GM23338 (cell line): Measurements from ENCODE around the gene MARCKSL1. TPM values are rescaled to one million over a fixed set of nuclear protein-coding genes. Genes with fewer than 3 reads are reported as not detected.

Experiments used
- ATAC-seq: fragments of 200-7000 bp; cut with Tn5 transposase; 3 replicates; pipeline ENCODE4 v1.9.1; 2020
- DNase-seq: peaks from one replicate; pipeline ENCODE4 v3.0.0-alpha.2; 2015; ENCODE audit warnings: low spot score
- H2AFZ ChIP-seq: fragments of 200-600 bp; sonication (generic); 2 replicates; pipeline ENCODE4 v1.8.0; 2016; ENCODE audit warnings: antibody characterized with exemption, mild to moderate bottlenecking, moderate library complexity
- H3F3A ChIP-seq: fragments of 200-600 bp; sonication (generic); replicated peaks from 2 replicates; pipeline ENCODE4 v1.8.0; 2017; ENCODE audit warnings: antibody characterized with exemption, mixed run types, low read depth
- H3K27ac ChIP-seq: fragments of 200-600 bp; sonication (generic); 2 replicates; pipeline ENCODE4 v1.6.1; 2016; ENCODE audit warnings: low read depth
- H3K27me3 ChIP-seq: fragments of 200-600 bp; sonication (generic); 2 replicates; pipeline ENCODE4 v1.8.0; 2016; ENCODE audit warnings: mild to moderate bottlenecking, mixed run types, moderate library complexity; ENCODE audit not compliant: insufficient read depth
- H3K36me3 ChIP-seq: fragments of 200-600 bp; sonication (generic); 2 replicates; pipeline ENCODE4 v1.8.0; 2016; ENCODE audit warnings: mild to moderate bottlenecking; ENCODE audit not compliant: insufficient read depth
- H3K4me1 ChIP-seq: fragments of 200-600 bp; sonication (generic); 2 replicates; pipeline ENCODE4 v1.8.0; 2016; ENCODE audit warnings: mild to moderate bottlenecking, moderate library complexity; ENCODE audit not compliant: insufficient read depth
- H3K4me2 ChIP-seq: fragments of 200-600 bp; sonication (generic); 2 replicates; pipeline ENCODE4 v1.7.1; 2017; ENCODE audit warnings: mixed run types
- H3K4me3 ChIP-seq: fragments of 200-600 bp; sonication (generic); 2 replicates; pipeline ENCODE4 v1.6.1; 2016; ENCODE audit warnings: mixed run types
- H3K79me2 ChIP-seq: fragments of 200-600 bp; sonication (generic); replicated peaks from 2 replicates; pipeline ENCODE4 v1.8.0; 2017; ENCODE audit warnings: mild to moderate bottlenecking; ENCODE audit not compliant: insufficient read depth
- H3K9me2 ChIP-seq: fragments of 200-600 bp; sonication (generic); 2 replicates; pipeline ENCODE4 v1.8.0; 2017; ENCODE audit not compliant: insufficient read depth
- H4K20me1 ChIP-seq: fragments of 200-600 bp; sonication (generic); replicated peaks from 2 replicates; pipeline ENCODE4 v1.8.0; 2017; ENCODE audit warnings: mild to moderate bottlenecking; ENCODE audit not compliant: insufficient read depth
- H3K27ac Mint-ChIP-seq: 2 replicates; pipeline ENCODE4 v1.8.0; 2020; ENCODE audit warnings: inconsistent platforms, mild to moderate bottlenecking, moderate library complexity, mixed read lengths
- H3K27me3 Mint-ChIP-seq: 3 replicates; pipeline ENCODE4 v1.8.0; 2022; ENCODE audit warnings: low read depth, mild to moderate bottlenecking, moderate library complexity, mixed read lengths, inconsistent platforms; ENCODE audit not compliant: insufficient read depth, poor library complexity
- H3K36me3 Mint-ChIP-seq: 3 replicates; pipeline ENCODE4 v1.8.0; 2021; ENCODE audit warnings: low read depth, mild to moderate bottlenecking, inconsistent platforms, moderate library complexity, mixed read lengths
- H3K4me1 Mint-ChIP-seq: 3 replicates; pipeline ENCODE4 v1.8.0; 2020; ENCODE audit warnings: mild to moderate bottlenecking, inconsistent platforms, mixed read lengths
- H3K4me3 Mint-ChIP-seq: 3 replicates; pipeline ENCODE4 v1.8.0; 2021; ENCODE audit warnings: moderate library complexity, mild to moderate bottlenecking, inconsistent platforms, mixed read lengths
- H3K9me3 Mint-ChIP-seq: 3 replicates; pipeline ENCODE4 v1.8.0; 2020; ENCODE audit warnings: moderate library complexity, mild to moderate bottlenecking, inconsistent platforms, mixed read lengths
- CREB1 ChIP-seq: fragments of 250-450 bp; sonication (Bioruptor Pico); IDR thresholded peaks from 2 replicates; pipeline ENCODE4 v1.5.0; 2020; ENCODE audit warnings: low read depth, mild to moderate bottlenecking, moderate library complexity
- JUNB ChIP-seq: IDR thresholded peaks from one replicate; pipeline ENCODE4 v1.6.1; 2016; ENCODE audit warnings: antibody characterized with exemption; ENCODE audit not compliant: unreplicated experiment
- NANOG ChIP-seq: IDR thresholded peaks from 2 replicates; pipeline ENCODE4 v1.6.1; 2016; ENCODE audit warnings: antibody characterized with exemption, borderline replicate concordance
- POLR2AphosphoS5 ChIP-seq: IDR thresholded peaks from 2 replicates; pipeline ENCODE4 v1.6.1; 2016; ENCODE audit warnings: antibody characterized with exemption, low read depth
- STAT1 ChIP-seq: IDR thresholded peaks from one replicate; pipeline ENCODE4 v1.6.1; 2016; ENCODE audit warnings: antibody characterized with exemption; ENCODE audit not compliant: unreplicated experiment
- ZNF114 ChIP-seq: fragments of 250-450 bp; sonication (Bioruptor Pico); IDR thresholded peaks from 2 replicates; pipeline ENCODE4 v1.5.0; 2020; ENCODE audit warnings: mild to moderate bottlenecking, moderate library complexity
- ZNF331 ChIP-seq: fragments of 250-450 bp; sonication (Bioruptor Pico); IDR thresholded peaks from 2 replicates; pipeline ENCODE4 v1.5.0; 2020; ENCODE audit warnings: low read depth, mild to moderate bottlenecking, moderate library complexity
- polyA plus RNA-seq: library from polyadenylated mRNA; unstranded; fragments of >200 nt; fragmentation: Nextera tagmentation; extraction: Ambion mirVana; gene quantifications from 2 replicates; pipeline ENCODE4 v1.2.1, GENCODE V29; 2016
- total RNA-seq: library from RNA; depleted of rRNA; stranded (reverse); fragments of >200 nt; shearing (Covaris generic); gene quantifications from 2 replicates; pipeline ENCODE4 v1.2.3, GENCODE V29; 2014
- TF ChIP-seq, protein P1 (sequence below): IDR thresholded peaks from one replicate; pipeline ENCODE4 v1.6.1; 2018; ENCODE audit warnings: antibody characterized with exemption; ENCODE audit not compliant: unreplicated experiment
- TF ChIP-seq, protein P2 (sequence below): IDR thresholded peaks from 2 replicates; pipeline ENCODE4 v1.6.1; 2016; ENCODE audit warnings: antibody characterized with exemption
- TF ChIP-seq, protein P3 (sequence below), 2 experiments: fragments of 200-600 bp in 1 of 2; sonication (generic) in 1 of 2; conservative IDR thresholded peaks; 2 replicates each; pipeline versions ENCODE4 v1.5.1 to v1.6.1; 2016 to 2017; ENCODE audit warnings: antibody characterized with exemption in 2 of 2, low read depth in 2 of 2, mild to moderate bottlenecking in 2 of 2, moderate library complexity in 1 of 2

The MARCKSL1 gene
- total and polyA plus RNA-seq, 2 experiments from 2014 or later: 329 to 553 TPM

DNA sequence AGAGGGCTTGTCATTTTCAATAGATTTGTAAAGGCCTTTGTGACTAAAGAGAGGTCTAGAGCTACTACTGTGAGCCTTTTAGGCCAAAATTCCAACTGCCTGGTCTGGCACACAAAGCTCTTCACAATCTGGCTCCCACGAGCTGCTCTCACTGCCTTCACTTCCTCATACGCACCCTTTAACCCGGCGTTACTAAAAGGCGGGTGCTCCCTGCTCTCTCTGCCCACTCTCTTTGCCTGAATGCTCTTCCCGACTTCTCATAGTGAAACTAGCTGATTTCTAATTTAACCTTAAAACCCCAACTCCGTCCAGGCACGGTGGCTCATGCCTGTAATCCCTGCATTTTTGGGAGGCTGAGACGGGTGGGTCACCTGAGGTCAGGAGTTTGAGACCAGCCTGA lies 44.0 kb upstream of the MARCKSL1 start (continued):
- TF ChIP-seq, protein P1, sequence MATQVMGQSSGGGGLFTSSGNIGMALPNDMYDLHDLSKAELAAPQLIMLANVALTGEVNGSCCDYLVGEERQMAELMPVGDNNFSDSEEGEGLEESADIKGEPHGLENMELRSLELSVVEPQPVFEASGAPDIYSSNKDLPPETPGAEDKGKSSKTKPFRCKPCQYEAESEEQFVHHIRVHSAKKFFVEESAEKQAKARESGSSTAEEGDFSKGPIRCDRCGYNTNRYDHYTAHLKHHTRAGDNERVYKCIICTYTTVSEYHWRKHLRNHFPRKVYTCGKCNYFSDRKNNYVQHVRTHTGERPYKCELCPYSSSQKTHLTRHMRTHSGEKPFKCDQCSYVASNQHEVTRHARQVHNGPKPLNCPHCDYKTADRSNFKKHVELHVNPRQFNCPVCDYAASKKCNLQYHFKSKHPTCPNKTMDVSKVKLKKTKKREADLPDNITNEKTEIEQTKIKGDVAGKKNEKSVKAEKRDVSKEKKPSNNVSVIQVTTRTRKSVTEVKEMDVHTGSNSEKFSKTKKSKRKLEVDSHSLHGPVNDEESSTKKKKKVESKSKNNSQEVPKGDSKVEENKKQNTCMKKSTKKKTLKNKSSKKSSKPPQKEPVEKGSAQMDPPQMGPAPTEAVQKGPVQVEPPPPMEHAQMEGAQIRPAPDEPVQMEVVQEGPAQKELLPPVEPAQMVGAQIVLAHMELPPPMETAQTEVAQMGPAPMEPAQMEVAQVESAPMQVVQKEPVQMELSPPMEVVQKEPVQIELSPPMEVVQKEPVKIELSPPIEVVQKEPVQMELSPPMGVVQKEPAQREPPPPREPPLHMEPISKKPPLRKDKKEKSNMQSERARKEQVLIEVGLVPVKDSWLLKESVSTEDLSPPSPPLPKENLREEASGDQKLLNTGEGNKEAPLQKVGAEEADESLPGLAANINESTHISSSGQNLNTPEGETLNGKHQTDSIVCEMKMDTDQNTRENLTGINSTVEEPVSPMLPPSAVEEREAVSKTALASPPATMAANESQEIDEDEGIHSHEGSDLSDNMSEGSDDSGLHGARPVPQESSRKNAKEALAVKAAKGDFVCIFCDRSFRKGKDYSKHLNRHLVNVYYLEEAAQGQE: no peak
- TF ChIP-seq JUNB (no peak), STAT1 (no peak), POLR2AphosphoS5 (no peak), CREB1 (no peak), ZNF114 (CRISPR knock-in tag) (no peak)
- TF ChIP-seq, protein P2, sequence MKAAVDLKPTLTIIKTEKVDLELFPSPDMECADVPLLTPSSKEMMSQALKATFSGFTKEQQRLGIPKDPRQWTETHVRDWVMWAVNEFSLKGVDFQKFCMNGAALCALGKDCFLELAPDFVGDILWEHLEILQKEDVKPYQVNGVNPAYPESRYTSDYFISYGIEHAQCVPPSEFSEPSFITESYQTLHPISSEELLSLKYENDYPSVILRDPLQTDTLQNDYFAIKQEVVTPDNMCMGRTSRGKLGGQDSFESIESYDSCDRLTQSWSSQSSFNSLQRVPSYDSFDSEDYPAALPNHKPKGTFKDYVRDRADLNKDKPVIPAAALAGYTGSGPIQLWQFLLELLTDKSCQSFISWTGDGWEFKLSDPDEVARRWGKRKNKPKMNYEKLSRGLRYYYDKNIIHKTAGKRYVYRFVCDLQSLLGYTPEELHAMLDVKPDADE: no peak

DNA sequence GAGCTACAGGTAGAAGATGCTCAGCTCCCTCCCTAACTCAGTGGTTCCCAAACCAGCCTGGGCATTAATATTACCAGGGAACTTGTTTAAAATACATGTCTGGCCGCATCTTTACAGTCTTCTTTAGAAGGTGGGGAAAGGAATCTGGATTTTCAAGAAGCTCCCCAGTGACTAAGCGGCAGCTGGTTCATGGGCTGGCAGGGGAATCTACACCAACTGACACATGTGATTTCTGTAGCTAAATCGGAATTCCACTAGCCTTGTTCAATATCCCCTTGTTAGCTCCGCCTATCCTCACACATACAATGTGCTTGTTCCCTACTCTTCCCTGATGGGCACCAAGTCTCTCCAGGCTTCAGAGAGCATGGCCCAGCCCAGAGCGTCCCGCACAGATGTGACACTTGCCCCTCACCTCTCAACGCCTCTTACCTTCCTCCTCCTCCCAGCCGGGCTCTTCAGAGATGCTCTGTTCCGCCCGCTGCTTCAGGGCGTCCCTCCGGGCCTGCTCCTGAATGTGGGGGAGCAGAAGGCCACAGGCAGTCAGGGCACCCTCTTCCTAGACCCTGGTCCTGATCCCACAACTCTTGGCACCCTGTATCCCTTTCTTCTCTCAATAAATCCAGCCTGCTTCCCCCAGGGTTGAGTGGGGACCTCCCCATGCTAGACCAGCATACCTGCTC lies 41.6 kb upstream of the MARCKSL1 start:
- Histone ChIP-seq H3K27me3 (no peaks in the 10 kb centered on the region), H3K9me2 (no peaks in the 10 kb centered on the region), H3K4me2 (no peak overlapping the region), H4K20me1 (peaks cover 9% of the 10 kb centered on the region), H3K4me3 (no peak overlapping the region), H3K36me3 (peaks cover 16% of the 10 kb centered on the region; the same call in 1 of the 2 replicates), H2AFZ (no peak overlapping the region), H3K4me1 (no peaks in the 10 kb centered on the region), H3K79me2 (no peaks in the 10 kb centered on the region), H3K27ac (no peak overlapping the region), H3F3A (no peaks in the 10 kb centered on the region)
- DNase-seq: no peak
- Mint-ChIP-seq H3K4me1 (no peaks in the 10 kb centered on the region), H3K36me3 (peaks cover 75% of the 10 kb centered on the region), H3K27ac (no peak overlapping the region), H3K27me3 (peaks cover 6% of the 10 kb centered on the region), H3K9me3 (no peaks in the 10 kb centered on the region; the same call in 1 of the 3 replicates), H3K4me3 (no peak overlapping the region)
- no peak for ATAC-seq
- TF ChIP-seq, protein P2: no peak
- TF ChIP-seq ZNF114 (CRISPR knock-in tag): no peak
- TF ChIP-seq, protein P3, sequence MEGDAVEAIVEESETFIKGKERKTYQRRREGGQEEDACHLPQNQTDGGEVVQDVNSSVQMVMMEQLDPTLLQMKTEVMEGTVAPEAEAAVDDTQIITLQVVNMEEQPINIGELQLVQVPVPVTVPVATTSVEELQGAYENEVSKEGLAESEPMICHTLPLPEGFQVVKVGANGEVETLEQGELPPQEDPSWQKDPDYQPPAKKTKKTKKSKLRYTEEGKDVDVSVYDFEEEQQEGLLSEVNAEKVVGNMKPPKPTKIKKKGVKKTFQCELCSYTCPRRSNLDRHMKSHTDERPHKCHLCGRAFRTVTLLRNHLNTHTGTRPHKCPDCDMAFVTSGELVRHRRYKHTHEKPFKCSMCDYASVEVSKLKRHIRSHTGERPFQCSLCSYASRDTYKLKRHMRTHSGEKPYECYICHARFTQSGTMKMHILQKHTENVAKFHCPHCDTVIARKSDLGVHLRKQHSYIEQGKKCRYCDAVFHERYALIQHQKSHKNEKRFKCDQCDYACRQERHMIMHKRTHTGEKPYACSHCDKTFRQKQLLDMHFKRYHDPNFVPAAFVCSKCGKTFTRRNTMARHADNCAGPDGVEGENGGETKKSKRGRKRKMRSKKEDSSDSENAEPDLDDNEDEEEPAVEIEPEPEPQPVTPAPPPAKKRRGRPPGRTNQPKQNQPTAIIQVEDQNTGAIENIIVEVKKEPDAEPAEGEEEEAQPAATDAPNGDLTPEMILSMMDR (conservative IDR thresholded peaks at IDR 0.05; ENCODE audit: low read depth in 2 of 2): no peak
- TF ChIP-seq CREB1: no peak
- TF ChIP-seq JUNB: no peak
- no peak for TF ChIP-seq NANOG
- no peak for TF ChIP-seq ZNF331 (CRISPR knock-in tag)
